Natural killer cell treated with Interleukin-12 subunit alpha and Interleukin-12 subunit beta and Interleukin-15 and Interleukin-18, amount 100 ng/mL, for 72 hours (primary cell): ENCODE measurements around the gene RUNX3. TPM values are rescaled to one million over a fixed set of nuclear protein-coding genes. Genes with fewer than 3 reads are reported as not detected.

Experiments
- ATAC-seq, 2 donors: fragments of 150-1000 bp; cut with Tn5 transposase in 1 of 2; sonication (Bioruptor Pico), chemical (Tn5 transposase) in 1 of 2; 2 replicates each; pipeline ENCODE4 v1.10.0; 2021
- DNase-seq: peaks from one replicate; pipeline ENCODE4 v3.0.0; 2022; ENCODE audit warnings: low spot score
- H3K27ac Mint-ChIP-seq, 2 donors: 1 replicate in 1 of 2; 2 replicates in 1 of 2; pipeline ENCODE4 v1.8.0; 2022; ENCODE audit warnings: mixed read lengths in 2 of 2, mild to moderate bottlenecking in 1 of 2, moderate library complexity in 1 of 2
- H3K27me3 Mint-ChIP-seq, 2 donors: 1 replicate in 1 of 2; 2 replicates in 1 of 2; pipeline ENCODE4 v1.8.0; 2022; ENCODE audit warnings: mixed read lengths in 2 of 2
- H3K36me3 Mint-ChIP-seq: one replicate; pipeline ENCODE4 v1.8.0; 2022; ENCODE audit warnings: mixed read lengths
- H3K4me1 Mint-ChIP-seq, 2 donors: 1 replicate in 1 of 2; 2 replicates in 1 of 2; pipeline ENCODE4 v1.8.0; 2022; ENCODE audit warnings: low read depth in 2 of 2, mixed read lengths in 2 of 2, mild to moderate bottlenecking in 1 of 2
- H3K4me3 Mint-ChIP-seq: one replicate; pipeline ENCODE4 v1.8.0; 2022; ENCODE audit warnings: mixed read lengths
- H3K9me3 Mint-ChIP-seq: 2 replicates; pipeline ENCODE4 v1.8.0; 2022; ENCODE audit warnings: mixed read lengths
- total RNA-seq, 2 donors: library from RNA; stranded (reverse); gene quantifications; one replicate each; pipeline ENCODE4 v1.2.3, GENCODE V29; 2022

The RUNX3 gene
- total RNA-seq, 2 donors from 2014 or later: 177 to 186 TPM

DNA sequence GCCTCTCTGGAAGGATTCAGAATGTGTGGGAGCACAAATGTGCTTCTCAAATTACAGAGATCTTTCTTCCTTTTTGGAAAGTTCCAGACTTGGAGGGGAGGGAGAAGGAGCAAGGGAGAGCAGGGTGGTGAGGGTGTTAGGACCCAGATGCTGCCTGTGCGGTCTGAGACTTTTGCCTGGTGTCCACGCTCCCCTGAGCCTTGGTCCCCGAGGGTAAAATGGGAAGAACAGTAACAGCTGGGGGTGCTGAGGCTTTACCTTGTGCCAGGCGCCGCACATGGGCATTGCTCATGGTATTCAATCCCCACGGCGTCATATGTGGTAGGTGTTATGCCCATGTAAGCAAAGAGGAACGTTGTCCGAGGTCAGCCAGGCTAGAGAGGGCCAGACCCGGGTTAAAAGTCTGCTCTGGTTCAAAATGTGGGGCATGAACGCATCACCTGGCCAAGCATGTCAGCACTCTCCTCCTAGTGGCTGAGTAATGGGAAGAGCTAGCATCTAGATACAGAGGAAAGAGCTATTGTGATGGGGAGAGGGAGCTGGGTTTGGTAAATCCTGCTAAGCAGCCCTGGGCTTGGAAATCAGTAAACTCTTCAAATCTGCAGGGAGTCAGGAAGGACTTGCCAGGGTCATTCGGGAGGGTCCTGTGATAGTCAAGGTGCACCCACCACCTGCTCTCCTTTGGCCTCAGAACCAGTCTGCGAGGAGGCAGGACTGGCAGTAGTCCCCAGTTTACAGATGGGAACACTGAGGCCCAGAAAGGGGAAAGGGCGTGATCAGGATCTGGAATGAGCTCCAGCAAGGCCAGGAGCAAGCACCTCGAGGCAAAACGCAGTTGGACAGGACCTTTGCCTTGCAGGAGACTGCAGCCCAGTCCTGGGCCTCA lies 4.5 kb upstream of the RUNX3 start:
- Mint-ChIP-seq H3K27me3 (no peaks in the 10 kb centered on the region), H3K27ac (peak overlapping the region; percentile 49 to 69), H3K9me3 (no peaks in the 10 kb centered on the region), H3K36me3 (peaks cover 5% of the 10 kb centered on the region), H3K4me3 (no peak overlapping the region), H3K4me1 (peaks cover 39 to 45% of the 10 kb centered on the region in 2 donors)
- DNase-seq (no peak), ATAC-seq (no peak)

DNA sequence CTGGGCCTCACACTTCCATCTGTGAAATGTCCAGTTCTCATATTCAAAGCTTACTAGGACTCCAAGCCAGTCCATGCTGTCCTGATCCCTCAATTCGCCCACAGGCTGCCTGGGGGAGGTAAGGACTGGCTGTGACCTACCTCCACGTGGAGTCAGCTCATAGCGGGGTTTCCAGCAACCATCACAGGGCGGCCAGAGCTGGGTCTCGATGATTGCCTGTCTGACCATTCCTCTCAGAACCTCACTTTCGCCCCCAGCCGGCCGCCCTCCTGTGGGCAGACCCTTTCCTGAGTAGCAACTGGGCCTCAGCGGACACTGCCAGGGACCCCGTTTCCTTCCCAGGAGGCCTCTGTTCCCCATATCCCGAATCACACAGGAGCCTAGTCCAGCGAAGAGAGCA lies 3.4 kb upstream of the RUNX3 start:
- Mint-ChIP-seq H3K4me3 (peak overlapping the region; percentile 76), H3K9me3 (no peaks in the 10 kb centered on the region), H3K27ac (peak overlapping the region; percentile 49 to 73), H3K27me3 (no peaks in the 10 kb centered on the region), H3K36me3 (peaks cover 5% of the 10 kb centered on the region), H3K4me1 (peaks cover 38 to 40% of the 10 kb centered on the region in 2 donors)
- DNase-seq (no peak), ATAC-seq (no peak)

DNA sequence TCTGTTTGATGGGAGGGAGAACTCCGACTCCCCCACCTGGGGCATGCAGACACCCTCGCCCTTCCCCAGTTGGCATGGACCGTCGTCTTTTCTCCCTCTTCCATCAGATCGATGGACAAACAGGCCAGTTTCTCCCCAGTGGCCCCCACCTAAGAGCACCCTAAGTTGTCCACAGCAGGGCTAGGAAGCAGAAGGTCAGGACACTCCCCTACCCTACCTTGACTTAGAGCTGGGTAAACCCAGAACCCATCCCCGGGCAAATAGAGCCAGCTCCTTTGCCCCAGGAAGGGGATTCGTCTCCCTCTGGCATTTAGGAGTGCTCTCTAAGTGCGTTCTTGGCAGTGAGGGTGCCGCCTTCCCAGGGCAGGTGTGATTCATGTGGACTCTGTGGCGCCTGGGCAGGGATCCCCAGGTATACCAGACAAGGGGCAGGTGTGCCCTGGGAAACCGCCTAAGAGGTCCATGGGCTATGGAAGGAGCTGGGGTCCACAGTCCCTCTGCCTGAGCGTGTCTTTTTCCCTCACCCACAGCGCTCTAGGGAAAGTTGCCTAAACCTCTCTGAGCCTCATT lies 2.7 kb upstream of the RUNX3 start:
- H3K36me3 Mint-ChIP-seq: peaks cover 8% of the 10 kb centered on the region

DNA sequence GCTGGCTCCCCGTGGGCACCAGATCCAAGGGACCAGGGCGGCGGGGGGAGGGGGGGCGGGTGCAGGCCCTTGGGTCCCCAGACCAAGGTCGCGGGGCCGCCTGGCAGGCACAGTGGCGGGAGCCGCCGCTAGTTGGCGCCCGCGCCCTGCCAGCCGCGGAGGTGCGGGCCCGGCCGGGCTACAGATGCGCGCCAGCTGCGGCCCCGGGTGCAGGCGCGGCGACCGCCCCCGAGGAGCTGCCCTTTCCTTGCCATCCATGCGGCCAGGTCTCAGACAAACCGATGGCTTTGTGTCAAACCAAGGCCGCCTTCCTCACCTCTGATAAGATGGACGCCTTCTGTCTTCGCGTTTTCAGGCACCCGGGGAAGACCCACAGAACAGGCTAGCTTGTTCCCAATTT lies 2.2 kb upstream of the RUNX3 start:
- peak overlapping the region; percentile 49 to 73 for H3K27ac Mint-ChIP-seq
- H3K9me3 Mint-ChIP-seq: no peaks in the 10 kb centered on the region
- H3K4me3 Mint-ChIP-seq: peak overlapping the region; percentile 76
- peaks cover 43 to 45% of the 10 kb centered on the region in 2 donors for H3K4me1 Mint-ChIP-seq
- DNase-seq: no peak
- no peaks in the 10 kb centered on the region for H3K27me3 Mint-ChIP-seq
- H3K36me3 Mint-ChIP-seq: peaks cover 13% of the 10 kb centered on the region
- ATAC-seq: peak; percentile 34 to 35

More for the DNA sequence above, 2.7 kb upstream of the RUNX3 start:
- H3K4me3 Mint-ChIP-seq: peak overlapping the region; percentile 76
- no peak for ATAC-seq
- peak overlapping the region; percentile 49 to 73 for H3K27ac Mint-ChIP-seq
- peaks cover 38 to 41% of the 10 kb centered on the region in 2 donors for H3K4me1 Mint-ChIP-seq
- no peaks in the 10 kb centered on the region for H3K27me3 Mint-ChIP-seq
- H3K9me3 Mint-ChIP-seq: no peaks in the 10 kb centered on the region
- DNase-seq: no peak

GRCh38 chr1:24931468-24932231 lies 1.6 kb upstream of the RUNX3 start:
- Mint-ChIP-seq H3K27me3 (no peaks in the 10 kb centered on the region), H3K36me3 (peaks cover 15% of the 10 kb centered on the region), H3K27ac (peak overlapping the region in 1 of 2 donors; percentile 68), H3K4me3 (peak overlapping the region; percentile 72), H3K9me3 (no peaks in the 10 kb centered on the region), H3K4me1 (peaks cover 47 to 49% of the 10 kb centered on the region in 2 donors)
- DNase-seq: no peak
- no peak for ATAC-seq

DNA sequence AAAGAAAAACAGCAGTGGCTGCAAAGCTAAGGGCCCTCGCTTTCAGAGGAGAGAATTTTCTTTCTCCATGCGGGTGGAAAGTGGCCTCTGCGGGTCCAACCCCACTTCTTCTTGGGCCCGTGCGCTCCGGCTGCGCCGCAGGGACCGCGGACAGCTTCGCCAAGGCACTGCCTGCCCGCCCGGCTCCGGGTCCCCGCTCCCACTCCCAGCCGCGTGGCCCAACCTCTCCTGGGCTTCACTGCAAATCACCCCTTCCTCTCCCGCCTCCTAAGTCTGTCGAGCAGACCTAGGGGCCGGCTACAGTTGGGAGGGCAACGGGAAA lies 1.0 kb upstream of the RUNX3 start:
- Mint-ChIP-seq H3K9me3 (no peaks in the 10 kb centered on the region), H3K36me3 (peaks cover 19% of the 10 kb centered on the region), H3K27ac (peak overlapping the region; percentile 68 to 73), H3K4me3 (peak overlapping the region; percentile 72), H3K4me1 (peaks cover 53% of the 10 kb centered on the region in 2 donors), H3K27me3 (no peaks in the 10 kb centered on the region)
- no peak for DNase-seq
- no peak for ATAC-seq

DNA sequence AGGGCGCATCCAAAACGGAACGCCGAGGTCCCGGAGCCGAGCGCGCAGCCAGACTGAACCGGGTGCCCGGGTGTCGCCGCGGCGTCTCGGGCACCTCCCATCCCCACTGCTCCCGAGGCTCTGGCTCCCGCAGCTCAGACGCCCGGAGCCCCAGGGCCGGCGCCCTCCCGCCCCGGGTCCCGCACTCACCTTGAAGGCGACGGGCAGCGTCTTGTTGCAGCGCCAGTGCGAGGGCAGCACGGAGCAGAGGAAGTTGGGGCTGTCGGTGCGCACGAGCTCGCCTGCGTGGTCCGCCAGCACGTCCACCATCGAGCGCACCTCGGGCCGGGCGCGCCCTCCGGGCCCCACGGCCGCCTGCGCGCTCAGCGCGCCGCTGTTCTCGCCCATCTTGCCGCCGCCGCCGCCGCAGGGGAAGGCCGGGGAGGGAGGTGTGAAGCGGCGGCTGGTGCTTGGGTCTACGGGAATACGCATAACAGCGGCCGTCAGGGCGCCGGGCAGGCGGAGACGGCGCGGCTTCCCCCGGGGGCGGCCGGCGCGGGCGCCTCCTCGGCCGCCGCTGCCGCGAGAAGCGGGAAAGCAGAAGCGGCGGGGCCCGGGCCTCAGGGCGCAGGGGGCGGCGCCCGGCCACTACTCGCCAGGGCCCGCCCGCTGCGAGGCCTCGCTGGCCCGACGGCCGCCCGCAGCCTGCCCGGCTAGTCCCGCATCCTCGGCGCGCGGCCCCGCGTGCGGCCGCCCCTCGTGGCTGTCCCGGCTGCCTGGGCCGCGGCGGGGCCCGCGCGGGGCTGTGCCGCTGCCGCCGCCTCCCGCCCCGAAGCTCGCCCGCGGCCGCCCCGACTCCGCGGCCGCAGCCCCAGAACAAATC lies 447 bp downstream of the RUNX3 start:
- Mint-ChIP-seq H3K27me3 (no peaks in the 10 kb centered on the region), H3K4me1 (peaks cover 61 to 65% of the 10 kb centered on the region in 2 donors), H3K27ac (peak overlapping the region; percentile 88 to 97), H3K36me3 (peaks cover 22% of the 10 kb centered on the region), H3K4me3 (peak overlapping the region; percentile 98), H3K9me3 (no peaks in the 10 kb centered on the region)
- peak; percentile 35 to 59 for ATAC-seq
- DNase-seq: peak; percentile 82

DNA sequence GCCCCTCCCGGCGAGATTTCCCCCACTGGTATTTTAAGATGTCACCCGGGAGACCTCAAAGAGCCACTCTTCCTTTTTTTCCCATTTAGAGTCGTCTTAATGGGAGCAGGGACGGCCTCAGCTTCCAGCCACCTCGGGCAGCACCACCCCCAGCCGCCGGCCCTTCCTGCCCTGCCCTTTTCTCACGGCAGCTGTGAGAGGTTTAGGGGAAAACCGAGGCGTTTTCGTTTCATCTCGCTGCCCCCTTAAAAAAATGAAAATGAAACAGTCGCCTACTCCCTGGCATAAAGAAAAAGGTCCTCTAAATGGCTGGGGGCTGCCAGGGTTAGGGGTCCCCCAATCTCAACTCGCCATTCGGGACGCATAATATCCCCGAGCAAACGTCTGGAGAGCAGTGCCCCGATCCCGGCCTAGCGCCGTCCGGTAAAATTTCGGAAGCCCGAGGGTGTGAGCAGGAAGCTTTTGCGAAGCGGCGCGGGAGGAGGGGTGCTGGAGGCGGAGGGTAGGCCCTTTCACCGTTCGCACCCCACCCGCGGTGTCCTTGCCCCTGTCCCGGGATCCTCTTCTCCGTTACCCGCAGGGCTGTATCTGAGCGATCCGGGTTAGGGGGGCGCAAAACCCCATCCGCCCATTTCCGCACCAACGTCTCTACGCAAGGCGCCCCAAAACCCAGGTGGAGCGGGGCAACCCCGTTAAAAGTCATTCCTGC lies 1.2 kb downstream of the RUNX3 start:
- Mint-ChIP-seq H3K4me1 (peaks cover 58 to 61% of the 10 kb centered on the region in 2 donors), H3K9me3 (no peaks in the 10 kb centered on the region), H3K27ac (peak overlapping the region; percentile 88 to 97), H3K4me3 (peak overlapping the region; percentile 98), H3K36me3 (peaks cover 19% of the 10 kb centered on the region), H3K27me3 (no peaks in the 10 kb centered on the region)
- DNase-seq (peak; percentile 82), ATAC-seq (peak in 1 of 2 donors; percentile 17)

DNA sequence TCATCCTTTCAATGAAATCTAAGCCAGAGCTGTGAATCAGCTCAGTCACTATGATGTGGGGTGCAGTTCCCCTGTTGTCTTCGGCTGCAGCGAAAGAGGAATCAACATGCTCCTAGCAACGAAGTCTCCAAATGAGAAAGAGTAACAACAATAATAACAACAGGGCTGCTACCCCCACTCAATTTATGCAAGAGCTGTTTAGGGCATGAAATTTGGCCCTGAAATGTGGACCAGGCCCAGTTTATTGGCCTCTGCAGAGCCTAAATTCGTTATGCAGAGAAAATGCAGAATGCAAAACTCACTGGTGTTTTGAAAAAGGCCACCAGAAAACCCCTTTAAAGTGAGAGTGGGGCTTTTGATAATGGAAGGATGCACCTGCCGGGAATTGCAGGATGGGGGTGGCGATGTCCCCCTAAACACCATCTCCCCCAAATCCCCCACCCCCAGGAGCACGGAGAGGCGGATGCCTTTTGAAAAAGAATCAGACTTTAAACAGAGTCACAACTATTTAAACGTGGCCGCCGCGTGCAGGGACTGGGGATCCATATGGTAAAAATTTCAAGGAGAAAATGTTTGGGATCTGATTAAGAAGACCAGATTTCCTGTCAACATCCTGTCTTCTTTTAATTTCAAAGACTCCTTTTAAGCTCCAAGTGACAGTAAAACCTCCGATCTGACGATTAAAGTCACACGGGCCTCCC lies 1.9 kb downstream of the RUNX3 start:
- H3K9me3 Mint-ChIP-seq: no peaks in the 10 kb centered on the region
- H3K4me1 Mint-ChIP-seq: peaks cover 59% of the 10 kb centered on the region in 2 donors
- no peak for DNase-seq
- ATAC-seq: no peak
- peak overlapping the region; percentile 98 for H3K4me3 Mint-ChIP-seq
- H3K27me3 Mint-ChIP-seq: no peaks in the 10 kb centered on the region
- peaks cover 23% of the 10 kb centered on the region for H3K36me3 Mint-ChIP-seq
- peak overlapping the region; percentile 88 to 97 for H3K27ac Mint-ChIP-seq

GRCh38 chr1:24927473-24927872 lies 2.6 kb downstream of the RUNX3 start:
- Mint-ChIP-seq H3K4me3 (peak overlapping the region; percentile 98), H3K36me3 (peaks cover 29% of the 10 kb centered on the region), H3K27me3 (no peaks in the 10 kb centered on the region), H3K4me1 (peaks cover 58 to 59% of the 10 kb centered on the region in 2 donors), H3K9me3 (no peaks in the 10 kb centered on the region), H3K27ac (peak overlapping the region; percentile 88 to 97)
- no peak for DNase-seq
- ATAC-seq: no peak

GRCh38 chr1:24926563-24927249 lies 3.4 kb downstream of the RUNX3 start:
- no peaks in the 10 kb centered on the region for H3K27me3 Mint-ChIP-seq
- DNase-seq (no peak), ATAC-seq (no peak)
- peak overlapping the region; percentile 88 to 97 for H3K27ac Mint-ChIP-seq
- no peaks in the 10 kb centered on the region for H3K9me3 Mint-ChIP-seq
- peaks cover 35% of the 10 kb centered on the region for H3K36me3 Mint-ChIP-seq
- H3K4me3 Mint-ChIP-seq: peak overlapping the region; percentile 98
- peaks cover 62 to 63% of the 10 kb centered on the region in 2 donors for H3K4me1 Mint-ChIP-seq

DNA sequence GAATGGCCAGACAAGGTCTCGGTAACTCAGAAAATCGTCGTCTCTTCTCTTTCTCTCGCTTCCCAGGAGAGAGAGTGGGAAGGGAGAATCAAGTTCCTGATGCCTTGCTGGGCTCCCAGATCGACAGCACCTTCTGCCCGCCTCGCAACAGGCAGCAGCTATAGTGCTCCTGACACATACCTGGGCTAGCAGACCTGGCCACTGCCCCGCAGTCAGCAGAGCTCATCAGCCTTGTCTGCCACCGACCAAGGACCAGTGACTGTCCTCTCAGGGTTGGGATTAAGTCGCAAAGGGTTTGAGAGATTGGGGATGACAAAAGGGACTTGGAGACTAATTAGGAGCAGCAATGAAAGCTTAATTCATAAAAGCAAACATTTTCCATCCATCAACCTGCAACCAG lies 4.1 kb downstream of the RUNX3 start:
- Mint-ChIP-seq H3K9me3 (no peaks in the 10 kb centered on the region), H3K27ac (peak overlapping the region; percentile 88 to 97), H3K4me3 (peak overlapping the region; percentile 98), H3K36me3 (peaks cover 35% of the 10 kb centered on the region), H3K4me1 (peaks cover 64 to 65% of the 10 kb centered on the region in 2 donors), H3K27me3 (no peaks in the 10 kb centered on the region)
- no peak for ATAC-seq
- DNase-seq: no peak
